ENCODE results near the gene FAM149B1.

FAM149B1 gene

DNA sequence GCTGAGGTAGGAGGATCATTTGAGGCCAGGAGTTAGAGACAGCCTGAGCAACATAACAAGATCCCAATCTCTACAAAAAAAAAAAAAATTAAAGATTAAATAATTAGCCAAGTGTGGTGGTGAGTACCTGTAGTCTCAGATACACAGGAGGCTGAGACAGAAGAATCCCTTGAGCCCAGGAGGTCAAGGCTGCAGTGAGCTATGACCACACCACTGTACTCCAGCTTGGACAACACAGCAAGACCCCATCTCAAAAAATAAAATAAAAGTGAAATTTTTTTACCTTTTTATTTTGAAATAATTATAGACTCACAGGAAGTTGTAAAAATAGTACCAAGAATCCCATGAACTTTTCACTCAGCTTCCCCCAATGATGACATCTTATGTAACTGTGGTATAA lies 4.9 kb downstream of the FAM149B1 start:
- H3K36me3 ChIP-seq (ENCODE audit: control insufficient read depth, insufficient read depth, low read length): peaks cover 13% of the 10 kb centered on the region
- H3K4me3 ChIP-seq (ENCODE audit: low read depth, low read length): no peak overlapping the region
- H3K9me3 ChIP-seq (ENCODE audit: control insufficient read depth, insufficient read depth, low read depth, low read length): no peaks in the 10 kb centered on the region
- H3K4me1 ChIP-seq (ENCODE audit: control insufficient read depth, insufficient read depth, low read length): no peaks in the 10 kb centered on the region
- no peaks in the 10 kb centered on the region for H3K27me3 ChIP-seq (ENCODE audit: control insufficient read depth, insufficient read depth, low read length)
- no peak overlapping the region for H3K9ac ChIP-seq (ENCODE audit: low read length)
- no peak overlapping the region for H3K27ac ChIP-seq (ENCODE audit: low read depth, low read length)

GRCh38 chr10:73174148-73174925 lies 6.4 kb downstream of the FAM149B1 start:
- Histone ChIP-seq H3K36me3 (ENCODE audit: control insufficient read depth, insufficient read depth, low read length) (peaks cover 15% of the 10 kb centered on the region), H3K27ac (ENCODE audit: low read depth, low read length) (no peak overlapping the region), H3K4me3 (ENCODE audit: low read depth, low read length) (no peak overlapping the region)

GRCh38 chr10:73182568-73182967 lies 14.6 kb downstream of the FAM149B1 start:
- H3K9ac ChIP-seq (ENCODE audit: low read length): no peak overlapping the region
- no peaks in the 10 kb centered on the region for H3K27me3 ChIP-seq (ENCODE audit: control insufficient read depth, insufficient read depth, low read length)
- H3K4me3 ChIP-seq (ENCODE audit: low read depth, low read length): no peak overlapping the region
- no peak overlapping the region for H3K27ac ChIP-seq (ENCODE audit: low read depth, low read length)
- no peaks in the 10 kb centered on the region for H3K9me3 ChIP-seq (ENCODE audit: control insufficient read depth, insufficient read depth, low read depth, low read length)
- H3K4me1 ChIP-seq (ENCODE audit: control insufficient read depth, insufficient read depth, low read length): no peaks in the 10 kb centered on the region
- peaks cover 17% of the 10 kb centered on the region for H3K36me3 ChIP-seq (ENCODE audit: control insufficient read depth, insufficient read depth, low read length)

More at GRCh38 chr10:73174148-73174925, 6.4 kb downstream of the FAM149B1 start:
- Histone ChIP-seq H3K27me3 (ENCODE audit: control insufficient read depth, insufficient read depth, low read length) (no peaks in the 10 kb centered on the region), H3K4me1 (ENCODE audit: control insufficient read depth, insufficient read depth, low read length) (no peaks in the 10 kb centered on the region), H3K9ac (ENCODE audit: low read length) (no peak overlapping the region), H3K9me3 (ENCODE audit: control insufficient read depth, insufficient read depth, low read depth, low read length) (no peaks in the 10 kb centered on the region)

- peaks cover 14% of the 10 kb centered on the region for H3K36me3 ChIP-seq (ENCODE audit: control insufficient read depth, insufficient read depth, low read length)
- H3K27me3 ChIP-seq (ENCODE audit: control insufficient read depth, insufficient read depth, low read length): no peaks in the 10 kb centered on the region
- H3K4me3 ChIP-seq (ENCODE audit: low read depth, low read length): no peak overlapping the region
- no peaks in the 10 kb centered on the region for H3K9me3 ChIP-seq (ENCODE audit: control insufficient read depth, insufficient read depth, low read depth, low read length)
- no peaks in the 10 kb centered on the region for H3K4me1 ChIP-seq (ENCODE audit: control insufficient read depth, insufficient read depth, low read length)
- no peak overlapping the region for H3K9ac ChIP-seq (ENCODE audit: low read length)
- no peak overlapping the region for H3K27ac ChIP-seq (ENCODE audit: low read depth, low read length)
Observed at GRCh38 chr10:73183667-73184281, 15.9 kb downstream of the FAM149B1 start.

- H3K27ac ChIP-seq (ENCODE audit: low read depth, low read length): no peak overlapping the region
- H3K4me3 ChIP-seq (ENCODE audit: low read depth, low read length): no peak overlapping the region
- no peaks in the 10 kb centered on the region for H3K9me3 ChIP-seq (ENCODE audit: control insufficient read depth, insufficient read depth, low read depth, low read length)
- peaks cover 11% of the 10 kb centered on the region for H3K36me3 ChIP-seq (ENCODE audit: control insufficient read depth, insufficient read depth, low read length)
- H3K27me3 ChIP-seq (ENCODE audit: control insufficient read depth, insufficient read depth, low read length): no peaks in the 10 kb centered on the region
- no peak overlapping the region for H3K9ac ChIP-seq (ENCODE audit: low read length)
- no peaks in the 10 kb centered on the region for H3K4me1 ChIP-seq (ENCODE audit: control insufficient read depth, insufficient read depth, low read length)
Observed at GRCh38 chr10:73186266-73186665, 18.3 kb downstream of the FAM149B1 start.

GRCh38 chr10:73190188-73190587 lies 22.3 kb downstream of the FAM149B1 start:
- H3K36me3 ChIP-seq (ENCODE audit: control insufficient read depth, insufficient read depth, low read length): 0 out of 2 replicates have a peak, but pooled peaks cover 2% of the 10 kb centered on the region
- H3K4me1 ChIP-seq (ENCODE audit: control insufficient read depth, insufficient read depth, low read length): no peaks in the 10 kb centered on the region
- no peak overlapping the region for H3K27ac ChIP-seq (ENCODE audit: low read depth, low read length)
- no peaks in the 10 kb centered on the region for H3K9me3 ChIP-seq (ENCODE audit: control insufficient read depth, insufficient read depth, low read depth, low read length)
- no peak overlapping the region for H3K4me3 ChIP-seq (ENCODE audit: low read depth, low read length)
- H3K9ac ChIP-seq (ENCODE audit: low read length): no peak overlapping the region
- H3K27me3 ChIP-seq (ENCODE audit: control insufficient read depth, insufficient read depth, low read length): no peaks in the 10 kb centered on the region

- H3K9ac ChIP-seq (ENCODE audit: low read length): no peak overlapping the region
- H3K4me3 ChIP-seq (ENCODE audit: low read depth, low read length): no peak overlapping the region
- no peak overlapping the region for H3K27ac ChIP-seq (ENCODE audit: low read depth, low read length)
- H3K27me3 ChIP-seq (ENCODE audit: control insufficient read depth, insufficient read depth, low read length): no peaks in the 10 kb centered on the region
- no peaks in the 10 kb centered on the region for H3K4me1 ChIP-seq (ENCODE audit: control insufficient read depth, insufficient read depth, low read length)
- peaks cover 20% of the 10 kb centered on the region for H3K36me3 ChIP-seq (ENCODE audit: control insufficient read depth, insufficient read depth, low read length)
- peaks cover 27% of the 10 kb centered on the region for H3K9me3 ChIP-seq (ENCODE audit: control insufficient read depth, insufficient read depth, low read depth, low read length)
Observed at GRCh38 chr10:73205081-73205480, 37.2 kb downstream of the FAM149B1 start.

DNA sequence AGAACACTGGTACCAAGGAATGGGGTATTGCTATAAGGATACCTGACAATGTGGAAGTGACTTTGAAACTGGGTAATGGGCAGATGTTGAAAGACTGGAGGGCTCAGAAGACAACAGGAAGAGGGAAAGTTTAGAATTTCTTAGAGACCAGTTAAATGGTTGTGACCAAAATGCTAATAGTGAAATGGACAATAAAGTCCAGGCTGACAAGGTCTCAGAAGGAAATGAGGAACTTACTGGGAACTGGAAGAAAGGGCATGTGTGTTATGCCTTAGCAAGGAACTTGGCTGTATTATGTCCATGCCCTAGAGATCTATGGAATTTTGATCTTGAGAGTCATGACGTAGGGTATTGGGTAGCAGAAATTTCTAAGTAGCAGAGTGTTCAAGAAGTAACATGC lies 38.0 kb downstream of the FAM149B1 start:
- peaks cover 26% of the 10 kb centered on the region for H3K36me3 ChIP-seq (ENCODE audit: control insufficient read depth, insufficient read depth, low read length)
- H3K27me3 ChIP-seq (ENCODE audit: control insufficient read depth, insufficient read depth, low read length): no peaks in the 10 kb centered on the region
- H3K9ac ChIP-seq (ENCODE audit: low read length): no peak overlapping the region
- no peaks in the 10 kb centered on the region for H3K4me1 ChIP-seq (ENCODE audit: control insufficient read depth, insufficient read depth, low read length)
- H3K4me3 ChIP-seq (ENCODE audit: low read depth, low read length): no peak overlapping the region
- H3K9me3 ChIP-seq (ENCODE audit: control insufficient read depth, insufficient read depth, low read depth, low read length): peaks cover 27% of the 10 kb centered on the region
- H3K27ac ChIP-seq (ENCODE audit: low read depth, low read length): no peak overlapping the region

- Histone ChIP-seq H3K4me1 (ENCODE audit: control insufficient read depth, insufficient read depth, low read length) (no peaks in the 10 kb centered on the region), H3K9ac (ENCODE audit: low read length) (no peak overlapping the region), H3K9me3 (ENCODE audit: control insufficient read depth, insufficient read depth, low read depth, low read length) (peaks cover 27% of the 10 kb centered on the region), H3K27me3 (ENCODE audit: control insufficient read depth, insufficient read depth, low read length) (no peaks in the 10 kb centered on the region), H3K36me3 (ENCODE audit: control insufficient read depth, insufficient read depth, low read length) (peaks cover 26% of the 10 kb centered on the region), H3K4me3 (ENCODE audit: low read depth, low read length) (no peak overlapping the region), H3K27ac (ENCODE audit: low read depth, low read length) (no peak overlapping the region)
Observed at GRCh38 chr10:73206385-73206784, 38.5 kb downstream of the FAM149B1 start.

- peaks cover 26% of the 10 kb centered on the region for H3K36me3 ChIP-seq (ENCODE audit: control insufficient read depth, insufficient read depth, low read length)
- H3K9me3 ChIP-seq (ENCODE audit: control insufficient read depth, insufficient read depth, low read depth, low read length): peaks cover 27% of the 10 kb centered on the region
- no peak overlapping the region for H3K27ac ChIP-seq (ENCODE audit: low read depth, low read length)
- H3K4me1 ChIP-seq (ENCODE audit: control insufficient read depth, insufficient read depth, low read length): no peaks in the 10 kb centered on the region
- H3K9ac ChIP-seq (ENCODE audit: low read length): no peak overlapping the region
- no peak overlapping the region for H3K4me3 ChIP-seq (ENCODE audit: low read depth, low read length)
- no peaks in the 10 kb centered on the region for H3K27me3 ChIP-seq (ENCODE audit: control insufficient read depth, insufficient read depth, low read length)
Observed at GRCh38 chr10:73207883-73208282, 40.0 kb downstream of the FAM149B1 start.

DNA sequence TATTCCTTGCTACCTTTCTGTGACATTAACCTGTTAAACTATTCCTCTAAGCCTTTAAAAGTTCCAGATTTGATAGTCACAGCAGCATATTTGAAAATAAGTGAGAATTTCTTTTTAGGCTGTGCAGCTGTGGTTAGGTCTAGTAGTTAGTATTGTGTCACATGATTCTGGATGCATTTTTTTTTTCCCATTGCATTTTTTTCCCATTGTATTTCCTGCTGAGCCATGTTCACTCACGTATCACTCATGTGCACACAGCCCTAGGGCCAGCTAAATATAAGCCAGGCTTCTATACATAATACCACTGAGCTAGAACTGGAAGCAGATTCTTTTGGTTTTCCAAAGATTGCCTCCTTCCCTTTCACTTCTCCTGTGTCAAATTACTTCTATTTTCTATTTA lies 41.8 kb downstream of the FAM149B1 start:
- Histone ChIP-seq H3K4me3 (ENCODE audit: low read depth, low read length) (no peak overlapping the region), H3K4me1 (ENCODE audit: control insufficient read depth, insufficient read depth, low read length) (no peaks in the 10 kb centered on the region), H3K27me3 (ENCODE audit: control insufficient read depth, insufficient read depth, low read length) (no peaks in the 10 kb centered on the region), H3K9ac (ENCODE audit: low read length) (no peak overlapping the region), H3K27ac (ENCODE audit: low read depth, low read length) (no peak overlapping the region), H3K36me3 (ENCODE audit: control insufficient read depth, insufficient read depth, low read length) (peaks cover 26% of the 10 kb centered on the region), H3K9me3 (ENCODE audit: control insufficient read depth, insufficient read depth, low read depth, low read length) (peaks cover 27% of the 10 kb centered on the region)

Data from HUES6 (cell line).